ENCODE data around the gene CFAP73.

GRCh38 chr12:113163030-113163360 lies 13.5 kb downstream of the CFAP73 start:
- TF ChIP-seq CTCF (IDR thresholded peaks at IDR 0.05), result no peak
- TF ChIP-seq EZH2 (IDR thresholded peaks at IDR 0.05), result no peak
- TF ChIP-seq EZH2phosphoT487 (IDR thresholded peaks at IDR 0.05), result no peak
